ENCODE measurements around the gene MORN5. TPM values are rescaled to one million over a fixed set of nuclear protein-coding genes. Genes with fewer than 3 reads are reported as not detected.

Gene MORN5
- total RNA-seq, 2 donors from 2014 or later: not detected

DNA sequence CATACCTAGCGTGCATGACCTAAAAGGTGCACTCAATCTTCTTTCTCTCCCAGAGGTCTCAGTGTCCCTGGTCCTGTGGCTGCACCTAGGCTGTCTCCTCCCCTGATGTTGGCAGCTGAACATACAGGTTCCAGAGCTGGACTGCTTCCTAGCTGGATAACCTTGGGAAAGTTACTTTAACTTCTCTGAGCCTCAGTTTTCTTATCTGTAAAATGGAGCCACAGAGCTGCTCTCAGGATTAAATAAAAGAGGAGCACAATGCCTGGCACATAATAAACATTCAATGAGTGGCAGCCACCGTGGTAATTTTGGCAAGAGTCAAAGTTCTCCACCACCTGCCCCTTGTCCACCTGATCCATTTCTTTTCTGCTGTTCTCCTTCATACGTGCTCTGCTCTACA lies 14.0 kb downstream of the MORN5 start:
- Histone ChIP-seq H3K36me3 (no peaks in the 10 kb centered on the region), H3K27me3 (replicated peaks; ENCODE audit: insufficient read depth) (no peaks in the 10 kb centered on the region), H3K4me3 (no peak overlapping the region), H3K27ac (no peak overlapping the region), H3K4me1 (ENCODE audit: control insufficient read depth in 1 of 2, low read depth in 2 of 2) (no peaks in the 10 kb centered on the region), H3K9me3 (no peaks in the 10 kb centered on the region)
- no peak for ATAC-seq (ENCODE audit: insufficient number of reproducible peaks, low FRiP score, low read depth)
- no peak for TF ChIP-seq CTCF (IDR thresholded peaks at IDR 0.05)
- DNase-seq (ENCODE audit: low spot score): no peak

DNA sequence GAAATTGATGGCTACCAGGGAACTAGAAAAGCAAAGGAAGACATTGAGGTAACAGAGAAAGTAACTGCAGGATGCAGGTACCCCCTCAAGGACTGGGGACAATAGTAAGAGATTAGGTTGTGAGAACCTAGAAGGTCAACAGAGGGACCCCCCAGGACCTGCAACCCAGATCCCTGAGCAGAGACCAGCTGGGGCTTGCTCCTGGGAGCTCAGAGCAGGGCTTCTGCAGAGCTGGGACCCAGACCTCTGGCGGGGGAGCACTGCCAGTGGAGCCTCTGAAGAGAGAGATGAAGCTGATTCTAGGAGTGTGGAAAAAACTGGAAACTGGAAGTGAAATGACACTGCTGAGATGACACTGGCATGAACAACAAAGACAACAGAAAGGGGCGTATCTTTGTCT lies 17.2 kb downstream of the MORN5 start:
- H3K27ac ChIP-seq: no peak overlapping the region
- TF ChIP-seq CTCF (IDR thresholded peaks at IDR 0.05): no peak
- H3K36me3 ChIP-seq: no peaks in the 10 kb centered on the region
- DNase-seq (ENCODE audit: low spot score) (no peak), ATAC-seq (ENCODE audit: insufficient number of reproducible peaks, low FRiP score, low read depth) (no peak)
- no peaks in the 10 kb centered on the region for H3K9me3 ChIP-seq
- H3K27me3 ChIP-seq (replicated peaks; ENCODE audit: insufficient read depth): no peaks in the 10 kb centered on the region
- H3K4me3 ChIP-seq: no peak overlapping the region
- H3K4me1 ChIP-seq (ENCODE audit: control insufficient read depth in 1 of 2, low read depth in 2 of 2): no peaks in the 10 kb centered on the region

- DNase-seq (ENCODE audit: low spot score): no peak
- TF ChIP-seq CTCF (IDR thresholded peaks at IDR 0.05): no peak
- H3K36me3 ChIP-seq: no peaks in the 10 kb centered on the region
These were observed 19.5 kb downstream of the MORN5 start for GRCh38 chr9:122179054-122179689.

DNA sequence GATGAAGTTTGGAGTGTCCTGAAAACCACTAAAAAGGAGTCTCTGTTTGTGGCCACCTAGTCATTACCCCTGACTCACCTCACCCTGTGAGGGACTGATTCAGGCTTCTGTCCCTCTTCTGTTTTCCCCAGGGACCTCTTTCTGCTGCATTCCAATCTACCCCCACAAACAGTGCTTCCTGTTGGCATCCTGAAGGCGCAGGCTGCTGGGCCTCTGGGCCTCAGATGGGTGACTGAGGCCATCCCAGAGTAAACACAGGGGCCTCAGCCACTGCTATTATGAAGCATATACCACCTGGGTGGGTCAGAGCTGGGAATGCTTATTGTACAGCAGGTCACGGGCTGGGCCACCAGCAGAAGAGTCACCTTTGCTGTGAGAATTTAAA lies 20.0 kb downstream of the MORN5 start:
- H3K36me3 ChIP-seq: no peaks in the 10 kb centered on the region
- no peak overlapping the region for H3K27ac ChIP-seq
- no peak overlapping the region for H3K4me3 ChIP-seq
- H3K9me3 ChIP-seq: no peaks in the 10 kb centered on the region
- no peaks in the 10 kb centered on the region for H3K4me1 ChIP-seq (ENCODE audit: control insufficient read depth in 1 of 2, low read depth in 2 of 2)
- ATAC-seq (ENCODE audit: insufficient number of reproducible peaks, low FRiP score, low read depth) (no peak), DNase-seq (ENCODE audit: low spot score) (no peak)
- H3K27me3 ChIP-seq (replicated peaks; ENCODE audit: insufficient read depth): no peaks in the 10 kb centered on the region
- TF ChIP-seq CTCF (IDR thresholded peaks at IDR 0.05): no peak

More at GRCh38 chr9:122179054-122179689, 19.5 kb downstream of the MORN5 start:
- Histone ChIP-seq H3K9me3 (no peaks in the 10 kb centered on the region), H3K27ac (no peak overlapping the region), H3K4me1 (ENCODE audit: control insufficient read depth in 1 of 2, low read depth in 2 of 2) (no peaks in the 10 kb centered on the region), H3K27me3 (replicated peaks; ENCODE audit: insufficient read depth) (no peaks in the 10 kb centered on the region), H3K4me3 (no peak overlapping the region)
- no peak for ATAC-seq (ENCODE audit: insufficient number of reproducible peaks, low FRiP score, low read depth)

DNA sequence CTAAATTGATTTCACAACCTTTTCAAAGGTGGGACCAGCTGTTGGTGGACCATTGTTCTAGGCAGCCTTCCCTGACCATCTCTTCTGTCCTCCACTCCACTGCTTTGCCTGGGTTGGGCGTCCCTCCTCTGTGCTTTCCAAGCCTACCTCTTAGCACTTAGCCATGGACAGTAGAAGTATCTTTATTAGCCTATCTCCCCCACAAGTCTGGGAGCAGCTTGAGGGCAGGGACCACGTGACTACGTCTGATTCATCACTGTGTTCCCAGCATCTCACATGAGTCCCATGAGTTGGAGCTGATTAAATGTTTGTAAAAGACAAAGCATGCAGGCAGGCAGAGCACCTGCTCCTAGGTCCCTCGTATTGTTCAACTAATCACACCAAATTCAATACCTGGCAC lies 20.9 kb downstream of the MORN5 start:
- H3K36me3 ChIP-seq: no peaks in the 10 kb centered on the region
- no peak for ATAC-seq (ENCODE audit: insufficient number of reproducible peaks, low FRiP score, low read depth)
- H3K4me1 ChIP-seq (ENCODE audit: control insufficient read depth in 1 of 2, low read depth in 2 of 2): no peaks in the 10 kb centered on the region
- no peaks in the 10 kb centered on the region for H3K27me3 ChIP-seq (replicated peaks; ENCODE audit: insufficient read depth)
- DNase-seq (ENCODE audit: low spot score): no peak
- no peak overlapping the region for H3K27ac ChIP-seq
- TF ChIP-seq CTCF (IDR thresholded peaks at IDR 0.05): no peak
- H3K9me3 ChIP-seq: no peaks in the 10 kb centered on the region
- H3K4me3 ChIP-seq: no peak overlapping the region

Measured in thoracic aorta (tissue), 2 donors.